HepG2 (cell line): ENCODE measurements around the gene SAAL1. TPM values are rescaled to one million over a fixed set of nuclear protein-coding genes. Genes with fewer than 3 reads are reported as not detected.
A peak's percentile ranks its signal among the peaks of the same experiment; 100 is the strongest.

Source experiments
- CEBPB ChIP-seq: IDR thresholded peaks from 2 replicates; pipeline ENCODE4 v1.6.1; 2011; ENCODE audit warnings: low read depth, low read length, improper control_type of control experiment, borderline replicate concordance
- GATAD2A ChIP-seq: IDR thresholded peaks from 2 replicates; pipeline ENCODE4 v1.6.1; 2016
- HNF4A ChIP-seq: sonication (generic); formaldehyde crosslinking; IDR thresholded peaks from 2 replicates; pipeline ENCODE4 v1.4.0; 2020; ENCODE audit warnings: missing genetic modification reagents
- HNRNPK ChIP-seq: fragments of 200-400 bp; formaldehyde crosslinking; IDR thresholded peaks from 2 replicates; pipeline ENCODE4 v1.6.1; 2018; ENCODE audit warnings: low read length, low read depth, moderate library complexity, mild to moderate bottlenecking; ENCODE audit not compliant: poor library complexity, severe bottlenecking
- NCOA1 ChIP-seq: sonication (generic); formaldehyde crosslinking; IDR thresholded peaks from 2 replicates; pipeline ENCODE4 v1.9.0; 2021; ENCODE audit warnings: missing genetic modification reagents
- NCOA5 ChIP-seq: sonication (generic); formaldehyde crosslinking; IDR thresholded peaks from 2 replicates; pipeline ENCODE4 v1.4.0; 2020; ENCODE audit warnings: missing genetic modification reagents
- NR2F2 ChIP-seq: IDR thresholded peaks from 2 replicates; pipeline ENCODE4 v1.6.1; 2012; ENCODE audit warnings: low read depth, inconsistent platforms, borderline replicate concordance
- SP140L ChIP-seq: sonication (generic); formaldehyde crosslinking; IDR thresholded peaks from 2 replicates; pipeline ENCODE4 v1.4.0; 2020; ENCODE audit warnings: missing genetic modification reagents, borderline replicate concordance
- ZFP41 ChIP-seq: sonication (generic); formaldehyde crosslinking; IDR thresholded peaks from 2 replicates; pipeline ENCODE4 v1.4.0; 2020; ENCODE audit warnings: mild to moderate bottlenecking, missing genetic modification reagents, borderline replicate concordance
- ZNF563 ChIP-seq: sonication (generic); formaldehyde crosslinking; IDR thresholded peaks from 2 replicates; pipeline ENCODE4 v1.8.0; 2022; ENCODE audit warnings: mild to moderate bottlenecking, moderate library complexity, missing genetic modification reagents
- ZNF724P ChIP-seq: sonication (generic); formaldehyde crosslinking; IDR thresholded peaks from 2 replicates; pipeline ENCODE4 v1.8.0; 2022; ENCODE audit warnings: missing genetic modification reagents, borderline replicate concordance
- ZNF776 ChIP-seq: sonication (generic); formaldehyde crosslinking; IDR thresholded peaks from 2 replicates; pipeline ENCODE4 v1.4.0; 2020; ENCODE audit warnings: mild to moderate bottlenecking, missing genetic modification reagents
- ZNF841 ChIP-seq: sonication (generic); formaldehyde crosslinking; IDR thresholded peaks from 2 replicates; pipeline ENCODE4 v1.8.1; 2023; ENCODE audit warnings: missing genetic modification reagents, borderline replicate concordance
- ZNF883 ChIP-seq: sonication (generic); formaldehyde crosslinking; IDR thresholded peaks from 2 replicates; pipeline ENCODE4 v1.5.1; 2020; ENCODE audit warnings: mild to moderate bottlenecking, missing genetic modification reagents; ENCODE audit errors: not compliant biosample characterization
- ZNF891 ChIP-seq: sonication (generic); formaldehyde crosslinking; IDR thresholded peaks from 2 replicates; pipeline ENCODE4 v1.5.0; 2020; ENCODE audit warnings: mild to moderate bottlenecking, missing genetic modification reagents
- polyA plus RNA-seq, 8 experiments: library from polyadenylated mRNA; depleted of rRNA in 3 of 8; stranded (reverse) in 7 of 8; unstranded in 1 of 8; fragments of >200 nt; fragmentation: Illumina TruSeq in 4 of 8; extraction: Trizol in 4 of 8; gene quantifications; 2 replicates each; pipeline versions ENCODE4 v1.2.1 to v1.2.3, GENCODE V29; 2011 to 2016; ENCODE audit warnings: low read depth in 4 of 8, missing spikeins in 1 of 8, mixed read lengths in 1 of 8; ENCODE audit not compliant: insufficient read depth in 1 of 8
- total RNA-seq, 5 experiments: library from RNA; depleted of rRNA; stranded (reverse); fragments of >200 nt; fragmentation: Illumina TruSeq; extraction: Trizol; gene quantifications; 2 replicates each; pipeline ENCODE4 v1.2.3, GENCODE V29; 2016; ENCODE audit warnings: low read depth in 1 of 5
- TF ChIP-seq, protein P1 (sequence below): sonication (generic); formaldehyde crosslinking; IDR thresholded peaks from 2 replicates; pipeline ENCODE4 v1.4.0; 2020; ENCODE audit warnings: missing genetic modification reagents, low read depth, mild to moderate bottlenecking, borderline replicate concordance
- TF ChIP-seq, protein P2 (sequence below): sonication (generic); formaldehyde crosslinking; IDR thresholded peaks from 2 replicates; pipeline ENCODE4 v1.9.0; 2021; ENCODE audit warnings: missing genetic modification reagents, borderline replicate concordance
- TF ChIP-seq, protein P3 (sequence below): sonication (generic); formaldehyde crosslinking; IDR thresholded peaks from 2 replicates; pipeline ENCODE4 v1.4.0; 2020; ENCODE audit warnings: missing genetic modification reagents
- TF ChIP-seq, protein P4 (sequence below): sonication (generic); formaldehyde crosslinking; IDR thresholded peaks from 2 replicates; pipeline ENCODE4 v1.4.0; 2020; ENCODE audit warnings: mild to moderate bottlenecking, missing genetic modification reagents
- TF ChIP-seq, protein P5 (sequence below): sonication (generic); formaldehyde crosslinking; IDR thresholded peaks from 2 replicates; pipeline ENCODE4 v1.8.1; 2023; ENCODE audit warnings: mild to moderate bottlenecking, moderate library complexity, missing genetic modification reagents

SAAL1 gene
- total and polyA plus RNA-seq, 2 of the 13 experiments (the other 11 are each of a cell fraction or from before 2014, with no cell fraction given) = 16.5 to 46.0 TPM

DNA sequence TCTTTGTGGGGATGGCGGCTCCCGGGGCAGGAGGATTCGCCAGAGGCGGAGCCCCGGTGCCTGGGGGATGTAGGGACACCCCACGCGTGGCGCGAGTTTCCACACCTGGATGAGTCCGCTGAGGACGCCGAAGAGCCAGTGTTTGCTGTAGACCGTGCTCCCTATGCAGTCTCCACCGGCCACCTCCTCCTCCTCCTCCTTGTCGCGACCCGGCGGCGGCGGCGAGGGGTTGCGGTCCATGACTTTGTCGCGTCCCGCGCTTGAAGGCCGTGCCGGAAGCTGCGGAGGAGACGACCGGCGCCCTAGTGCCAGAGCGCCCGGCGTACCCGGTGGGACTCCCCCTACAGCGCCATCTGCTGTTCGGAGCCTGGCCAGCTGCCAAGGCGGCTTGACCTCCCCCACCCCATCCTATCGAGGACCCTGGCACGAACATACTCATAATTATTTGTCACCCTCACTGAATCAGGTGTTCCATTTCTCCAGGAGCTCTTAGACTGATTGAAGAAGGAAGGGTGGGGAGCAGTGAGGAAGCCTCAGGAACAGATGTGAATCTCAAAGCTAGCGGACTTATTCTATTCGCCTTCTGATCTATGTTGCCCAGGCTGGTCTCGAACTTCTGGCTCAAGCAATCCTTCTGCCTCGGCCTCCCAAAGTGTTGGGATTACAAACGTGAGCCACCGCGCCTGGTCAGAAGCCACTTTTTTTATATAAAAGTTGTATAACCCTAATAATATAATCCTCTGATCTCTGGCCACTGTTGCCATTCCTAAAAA is at the start of gene SAAL1 (continued):
- TF ChIP-seq, protein P1, sequence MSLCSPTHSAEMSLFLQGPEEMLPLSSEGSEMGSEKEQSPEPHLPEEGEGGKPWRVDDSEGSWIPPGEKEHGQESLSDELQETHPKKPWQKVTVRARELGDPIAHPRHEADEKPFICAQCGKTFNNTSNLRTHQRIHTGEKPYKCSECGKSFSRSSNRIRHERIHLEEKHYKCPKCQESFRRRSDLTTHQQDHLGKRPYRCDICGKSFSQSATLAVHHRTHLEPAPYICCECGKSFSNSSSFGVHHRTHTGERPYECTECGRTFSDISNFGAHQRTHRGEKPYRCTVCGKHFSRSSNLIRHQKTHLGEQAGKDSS = peak; percentile 79; the same call in 1 of the 2 replicates
- no peak for TF ChIP-seq ZNF776
- TF ChIP-seq ZNF891 (CRISPR knock-in tag) = peak; percentile 60; the same call in 1 of the 2 replicates
- no peak for TF ChIP-seq ZNF841 (CRISPR knock-in tag)
- TF ChIP-seq CEBPB = no peak
- TF ChIP-seq, protein P2, sequence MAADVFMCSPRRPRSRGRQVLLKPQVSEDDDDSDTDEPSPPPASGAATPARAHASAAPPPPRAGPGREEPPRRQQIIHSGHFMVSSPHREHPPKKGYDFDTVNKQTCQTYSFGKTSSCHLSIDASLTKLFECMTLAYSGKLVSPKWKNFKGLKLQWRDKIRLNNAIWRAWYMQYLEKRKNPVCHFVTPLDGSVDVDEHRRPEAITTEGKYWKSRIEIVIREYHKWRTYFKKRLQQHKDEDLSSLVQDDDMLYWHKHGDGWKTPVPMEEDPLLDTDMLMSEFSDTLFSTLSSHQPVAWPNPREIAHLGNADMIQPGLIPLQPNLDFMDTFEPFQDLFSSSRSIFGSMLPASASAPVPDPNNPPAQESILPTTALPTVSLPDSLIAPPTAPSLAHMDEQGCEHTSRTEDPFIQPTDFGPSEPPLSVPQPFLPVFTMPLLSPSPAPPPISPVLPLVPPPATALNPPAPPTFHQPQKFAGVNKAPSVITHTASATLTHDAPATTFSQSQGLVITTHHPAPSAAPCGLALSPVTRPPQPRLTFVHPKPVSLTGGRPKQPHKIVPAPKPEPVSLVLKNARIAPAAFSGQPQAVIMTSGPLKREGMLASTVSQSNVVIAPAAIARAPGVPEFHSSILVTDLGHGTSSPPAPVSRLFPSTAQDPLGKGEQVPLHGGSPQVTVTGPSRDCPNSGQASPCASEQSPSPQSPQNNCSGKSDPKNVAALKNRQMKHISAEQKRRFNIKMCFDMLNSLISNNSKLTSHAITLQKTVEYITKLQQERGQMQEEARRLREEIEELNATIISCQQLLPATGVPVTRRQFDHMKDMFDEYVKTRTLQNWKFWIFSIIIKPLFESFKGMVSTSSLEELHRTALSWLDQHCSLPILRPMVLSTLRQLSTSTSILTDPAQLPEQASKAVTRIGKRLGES (CRISPR knock-in tag) = no peak
- no peak for TF ChIP-seq SP140L
- TF ChIP-seq GATAD2A (CRISPR knock-in tag) = 0 out of 2 replicates have a peak, but pooled peaks have one; percentile 57
- TF ChIP-seq ZNF883 (CRISPR knock-in tag) = peak; percentile 25
- peak; percentile 41; the same call in 1 of the 2 replicates for TF ChIP-seq ZNF563 (CRISPR knock-in tag)
- peak; percentile 88; the same call in 1 of the 2 replicates for TF ChIP-seq ZNF724P (CRISPR knock-in tag)
- TF ChIP-seq NCOA5 (CRISPR knock-in tag) = no peak
- TF ChIP-seq HNRNPK = no peak
- TF ChIP-seq, protein P3, sequence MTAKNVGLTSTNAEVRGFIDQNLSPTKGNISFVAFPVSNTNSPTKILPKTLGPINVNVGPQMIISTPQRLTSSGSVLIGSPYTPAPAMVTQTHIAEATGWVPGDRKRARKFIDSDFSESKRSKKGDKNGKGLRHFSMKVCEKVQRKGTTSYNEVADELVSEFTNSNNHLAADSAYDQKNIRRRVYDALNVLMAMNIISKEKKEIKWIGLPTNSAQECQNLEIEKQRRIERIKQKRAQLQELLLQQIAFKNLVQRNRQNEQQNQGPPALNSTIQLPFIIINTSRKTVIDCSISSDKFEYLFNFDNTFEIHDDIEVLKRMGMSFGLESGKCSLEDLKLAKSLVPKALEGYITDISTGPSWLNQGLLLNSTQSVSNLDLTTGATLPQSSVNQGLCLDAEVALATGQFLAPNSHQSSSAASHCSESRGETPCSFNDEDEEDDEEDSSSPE (CRISPR knock-in tag) = peak; percentile 95
- peak; percentile 13; the same call in 1 of the 2 replicates for TF ChIP-seq HNF4A (CRISPR knock-in tag)
- no peak; the same call in 1 of the 2 replicates for TF ChIP-seq NR2F2
- TF ChIP-seq, protein P4, sequence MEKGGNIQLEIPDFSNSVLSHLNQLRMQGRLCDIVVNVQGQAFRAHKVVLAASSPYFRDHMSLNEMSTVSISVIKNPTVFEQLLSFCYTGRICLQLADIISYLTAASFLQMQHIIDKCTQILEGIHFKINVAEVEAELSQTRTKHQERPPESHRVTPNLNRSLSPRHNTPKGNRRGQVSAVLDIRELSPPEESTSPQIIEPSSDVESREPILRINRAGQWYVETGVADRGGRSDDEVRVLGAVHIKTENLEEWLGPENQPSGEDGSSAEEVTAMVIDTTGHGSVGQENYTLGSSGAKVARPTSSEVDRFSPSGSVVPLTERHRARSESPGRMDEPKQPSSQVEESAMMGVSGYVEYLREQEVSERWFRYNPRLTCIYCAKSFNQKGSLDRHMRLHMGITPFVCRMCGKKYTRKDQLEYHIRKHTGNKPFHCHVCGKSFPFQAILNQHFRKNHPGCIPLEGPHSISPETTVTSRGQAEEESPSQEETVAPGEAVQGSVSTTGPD (CRISPR knock-in tag) = no peak
- TF ChIP-seq, protein P5, sequence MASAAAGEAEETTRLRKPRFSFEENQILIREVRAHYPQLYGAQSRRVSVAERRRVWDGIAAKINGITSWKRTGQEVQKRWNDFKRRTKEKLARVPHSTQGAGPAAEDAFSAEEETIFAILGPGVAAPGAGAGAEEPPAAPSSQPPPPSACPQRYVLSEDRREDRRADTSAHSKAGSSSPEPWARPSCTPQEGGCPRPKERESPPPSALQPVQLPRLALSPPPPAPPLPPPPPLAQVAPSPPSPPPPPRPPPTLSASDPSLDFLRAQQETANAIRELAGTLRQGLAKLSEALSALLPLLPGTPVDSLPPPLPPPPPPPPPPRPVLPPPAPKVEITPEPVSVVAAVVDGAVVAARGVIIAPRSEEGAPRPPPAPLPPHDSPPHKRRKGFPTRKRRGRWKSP (CRISPR knock-in tag) = peak; percentile 81
- no peak for TF ChIP-seq NCOA1 (CRISPR knock-in tag)
- no peak for TF ChIP-seq ZFP41 (CRISPR knock-in tag)
